NCI-H345 treated with DMSO at 0.1 percent for 48 hours (cell line): Measurements from ENCODE around the gene ZNF555.
"Not testable (repeated sequence)": the region's sequence is repeated elsewhere in the genome, so short reads cannot be mapped to it uniquely, and the experiment has no call there.

ENCODE experiments used
- DNase-seq: peaks from one replicate; lab custom pipeline; 2025; ENCODE audit not compliant: unreplicated experiment; lab: John Stamatoyannopoulos, UW

The ZNF555 gene

DNA sequence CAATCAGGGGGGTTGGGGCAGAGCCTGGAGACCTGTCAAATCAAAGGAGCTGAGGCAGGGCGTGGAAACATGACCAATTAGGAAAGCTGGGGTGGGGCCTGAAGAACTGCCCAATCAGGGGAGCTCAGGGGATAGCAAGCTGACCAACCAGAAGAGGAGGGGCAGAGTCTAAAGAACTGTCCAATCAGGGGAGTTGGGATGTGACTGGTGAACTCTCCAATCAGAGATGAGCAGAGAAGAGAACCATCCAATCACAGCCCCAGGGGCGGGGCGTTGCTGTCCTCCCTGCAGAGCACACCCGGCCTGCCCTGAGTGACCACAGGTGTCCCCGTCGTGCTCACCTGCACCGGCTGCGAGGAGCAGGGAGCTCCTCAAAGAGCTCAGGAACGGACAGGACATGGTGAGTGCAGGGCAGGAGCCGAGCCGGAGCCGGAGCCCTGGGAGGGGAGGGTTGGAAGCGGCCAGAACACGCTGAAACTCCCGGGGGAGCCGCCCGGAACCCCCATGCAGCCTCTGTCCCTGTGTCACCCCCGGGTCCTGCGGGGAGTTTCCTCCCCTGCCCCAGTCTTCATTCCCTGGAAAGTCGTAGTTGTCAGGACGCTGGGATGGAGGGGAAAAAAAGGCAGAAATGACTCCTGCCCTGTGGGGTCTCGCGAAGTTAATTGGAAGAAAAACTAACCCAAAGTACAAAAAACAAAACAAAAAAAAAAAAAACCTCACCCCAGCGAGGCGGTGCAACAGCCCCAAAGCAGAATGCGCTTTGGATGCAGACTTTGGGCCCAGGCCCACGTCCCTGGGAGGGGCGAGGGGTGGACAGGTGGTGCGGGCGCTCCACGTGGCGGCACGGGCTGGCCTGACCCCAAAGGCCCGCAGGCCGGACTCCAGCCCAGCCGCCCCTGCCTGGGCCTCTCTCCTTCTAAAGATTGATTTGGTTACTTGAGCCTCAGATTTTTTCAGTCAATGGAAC, 26.0 kb downstream of the ZNF555 start, which contains the start of gene ZNF556:
TSS of gene ZNF556 (plus strand) at position 311 of the 967 bp plus-strand sequence. CDS start at position 398, 87 bp downstream.
- DNase-seq: no peak

DNA sequence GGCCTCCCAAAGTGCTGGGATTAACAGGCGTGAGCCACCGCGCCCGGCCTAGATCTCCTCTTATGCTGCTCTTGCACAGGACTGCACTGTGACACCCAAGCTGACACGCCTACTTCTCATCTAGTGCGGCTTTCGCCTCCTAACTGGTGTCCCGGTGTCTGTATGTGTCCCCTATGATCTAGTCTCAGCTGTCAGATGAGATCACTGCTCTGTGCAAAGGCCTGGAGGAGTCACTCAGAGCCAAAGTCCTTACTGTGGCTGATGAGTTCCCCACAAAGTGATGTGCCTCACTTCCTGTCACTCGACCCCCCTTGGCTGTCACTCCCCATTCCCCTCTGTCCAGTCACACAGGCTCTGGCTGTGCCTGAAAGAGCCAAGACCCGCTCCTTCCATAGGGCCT, 28.3 kb downstream of the ZNF555 start:
- DNase-seq: no peak

DNA sequence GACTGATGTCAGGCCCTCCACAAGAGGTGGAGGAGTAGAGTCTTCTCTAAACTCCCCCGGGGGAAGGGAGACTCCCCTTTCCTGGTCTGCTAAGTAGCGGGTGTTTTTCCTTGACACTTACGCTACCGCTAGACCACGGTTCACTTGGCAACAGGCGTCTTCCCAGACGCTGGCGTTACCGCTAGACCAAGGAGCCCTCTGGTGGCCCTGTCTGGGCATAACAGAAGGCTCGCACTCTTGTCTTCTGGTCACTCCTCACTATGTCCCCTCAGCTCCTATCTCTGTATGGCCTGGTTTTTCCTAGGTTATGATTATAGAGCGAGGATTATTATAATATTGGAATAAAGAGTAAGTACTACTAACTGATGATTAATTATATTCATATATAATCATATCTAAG, 30.9 kb downstream of the ZNF555 start:
- DNase-seq: not testable (repeated sequence)

DNA sequence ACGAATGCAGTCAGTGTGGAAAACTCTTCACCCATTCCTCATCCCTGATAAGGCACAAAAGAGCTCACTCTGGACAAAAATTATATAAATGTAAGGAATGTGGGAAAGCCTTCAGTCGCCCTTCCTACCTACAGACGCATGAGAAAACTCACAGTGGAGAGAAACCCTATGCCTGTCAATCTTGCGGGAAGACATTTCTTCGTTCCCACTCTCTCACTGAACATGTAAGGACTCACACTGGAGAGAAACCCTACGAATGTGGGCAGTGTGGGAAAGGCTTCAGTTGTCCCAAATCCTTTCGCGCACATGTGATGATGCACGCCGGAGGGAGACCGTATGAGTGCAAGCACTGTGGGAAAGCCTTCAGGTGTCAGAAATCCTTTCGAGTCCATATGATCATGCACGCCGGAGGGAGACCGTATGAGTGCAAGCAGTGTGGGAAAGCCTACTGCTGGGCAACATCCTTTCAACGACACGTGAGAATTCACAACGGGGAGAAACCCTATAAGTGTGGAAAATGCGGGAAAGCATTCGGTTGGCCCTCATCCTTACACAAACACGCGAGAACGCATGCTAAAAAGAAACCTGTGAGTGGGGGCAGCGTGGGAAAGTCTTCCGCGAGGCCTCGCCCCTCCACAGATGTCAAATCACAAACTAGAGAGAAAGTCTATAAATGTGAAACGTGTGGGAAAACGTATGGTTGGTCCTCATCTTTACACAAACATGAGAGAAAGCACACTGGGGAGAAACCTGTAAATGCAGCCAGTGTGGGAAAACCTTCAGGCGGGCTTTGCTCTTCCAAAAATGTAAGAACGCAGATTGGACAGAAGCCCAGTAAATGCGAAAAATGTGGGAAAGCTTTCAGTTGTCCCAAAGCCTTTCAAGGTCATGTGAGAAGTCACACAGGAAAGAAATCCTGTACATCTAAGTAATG, 36.4 kb downstream of the ZNF555 start:
- DNase-seq: no peak

DNA sequence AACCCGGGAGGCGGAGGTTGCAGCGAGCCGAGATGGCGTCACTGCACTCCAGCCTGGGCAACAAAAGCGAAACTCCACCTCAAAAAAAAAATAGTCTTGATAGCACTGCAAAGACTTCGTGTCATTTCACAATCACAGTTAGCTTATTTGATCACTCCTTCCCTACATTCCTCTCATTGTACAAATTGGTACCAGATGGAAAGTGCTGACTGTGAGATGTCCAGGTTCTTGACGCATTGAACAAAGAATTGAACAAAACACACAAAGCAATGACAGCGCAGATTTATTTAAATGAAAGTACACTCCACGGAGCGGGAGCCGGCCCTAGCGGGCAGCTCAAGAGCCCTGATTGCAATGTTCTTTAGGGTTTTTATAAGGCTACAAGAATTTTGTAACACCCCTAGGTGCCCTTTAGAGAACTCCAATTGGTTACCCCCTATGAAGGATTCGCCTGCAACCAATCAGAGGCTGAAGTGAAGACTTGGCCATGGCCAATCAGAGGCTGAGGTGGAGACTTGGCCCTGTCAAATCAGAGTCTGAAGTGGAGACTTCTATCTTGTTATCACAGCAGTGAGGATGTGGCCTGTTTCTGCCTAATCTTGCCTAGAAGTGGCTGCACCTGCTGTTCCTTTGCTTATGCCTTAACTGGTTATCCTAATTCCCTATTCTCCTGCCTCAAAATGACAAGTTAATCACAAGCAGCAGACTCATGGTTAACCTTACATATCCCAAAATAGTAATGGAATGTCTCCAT, 42.6 kb downstream of the ZNF555 start:
- no peak for DNase-seq

DNA sequence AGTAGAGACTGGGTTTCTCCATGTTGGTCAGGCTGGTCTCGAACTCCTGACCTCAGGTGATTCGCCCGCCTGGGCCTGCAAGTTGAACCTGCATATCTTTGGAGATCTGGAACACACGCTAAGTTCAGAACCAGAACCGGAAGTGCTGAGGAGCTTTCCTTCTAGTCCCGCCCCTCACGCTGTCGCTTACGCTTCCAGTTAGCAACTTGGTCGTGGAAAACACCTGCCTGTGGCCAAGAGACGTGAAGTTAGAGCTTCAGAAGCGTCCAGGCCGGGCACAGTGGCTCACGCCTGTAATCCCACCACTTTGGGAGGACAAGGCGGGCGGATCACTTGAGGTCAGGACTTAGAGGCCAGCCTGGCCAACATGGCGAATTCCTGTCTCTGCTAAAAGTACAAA, 44.5 kb downstream of the ZNF555 start:
- DNase-seq: no peak

DNA sequence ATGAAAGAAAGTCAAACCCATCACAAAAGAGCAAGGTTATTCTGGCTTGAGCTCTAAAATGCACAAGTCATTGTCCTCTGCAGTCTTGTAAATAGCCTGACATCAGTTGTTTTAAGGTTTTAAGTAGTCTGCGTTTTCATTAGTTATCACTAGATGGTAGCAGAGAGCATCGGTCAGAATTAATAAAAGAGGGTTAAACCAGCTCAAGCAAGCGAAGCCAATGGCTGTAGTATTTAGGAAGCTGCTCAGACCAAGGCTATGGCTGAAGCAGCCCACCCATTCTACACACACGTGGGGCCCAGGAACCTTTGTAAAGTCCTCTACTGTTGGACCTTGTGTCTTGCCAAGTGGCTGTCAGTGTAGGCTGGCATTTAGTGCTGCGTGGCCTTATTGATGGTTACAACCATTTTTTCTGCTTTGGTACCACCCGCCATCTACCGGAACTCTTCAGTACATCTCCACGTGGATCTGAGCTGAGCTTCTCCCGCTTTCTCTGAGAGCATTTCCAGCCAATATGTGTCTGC, 46.2 kb downstream of the ZNF555 start:
- DNase-seq: peak; percentile 53

DNA sequence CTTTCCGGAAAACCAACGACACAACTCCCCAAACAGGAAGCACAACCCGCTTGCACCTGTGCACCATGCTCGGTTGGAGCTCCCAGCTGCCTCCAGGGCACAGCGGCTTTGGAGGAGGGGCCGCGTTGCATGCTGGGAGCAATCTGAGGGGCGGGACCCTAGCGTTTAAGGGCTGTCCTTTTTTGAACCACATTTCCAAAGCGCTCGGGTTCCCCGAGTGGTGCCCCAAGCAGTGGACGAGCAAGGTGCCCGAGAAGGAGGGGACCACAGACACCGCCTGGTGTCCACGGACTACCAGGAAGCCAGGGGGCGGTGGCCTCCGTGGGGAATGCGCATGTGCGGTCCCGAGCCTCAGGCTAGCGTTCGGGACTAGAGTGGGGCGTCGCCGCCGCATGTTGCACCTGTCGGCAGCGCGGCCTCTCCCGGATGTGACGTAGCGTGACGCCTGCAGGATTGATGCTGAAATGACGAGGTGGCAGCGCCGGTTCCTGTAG, 47.5 kb downstream of the ZNF555 start:
- no peak for DNase-seq

DNA sequence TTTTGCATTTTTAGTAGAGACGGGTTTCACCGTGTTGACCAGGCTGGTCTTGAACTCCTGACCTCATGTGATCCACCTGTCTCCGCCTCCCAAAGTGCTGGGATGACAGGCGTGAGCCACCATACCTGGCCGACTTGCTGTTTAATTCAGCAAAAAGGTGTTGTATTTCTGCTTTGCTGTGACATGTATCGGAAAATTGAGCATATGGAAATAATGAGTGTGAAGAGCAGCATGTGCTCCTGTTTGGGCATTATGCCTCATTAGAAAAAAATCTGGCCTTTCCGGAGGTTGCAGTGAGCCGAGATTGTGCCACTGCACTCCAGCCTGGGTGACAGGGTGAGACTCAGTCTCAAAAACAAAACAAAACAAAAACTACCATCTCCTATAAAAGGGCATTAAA, 49.3 kb downstream of the ZNF555 start:
- DNase-seq: not testable (repeated sequence)

DNA sequence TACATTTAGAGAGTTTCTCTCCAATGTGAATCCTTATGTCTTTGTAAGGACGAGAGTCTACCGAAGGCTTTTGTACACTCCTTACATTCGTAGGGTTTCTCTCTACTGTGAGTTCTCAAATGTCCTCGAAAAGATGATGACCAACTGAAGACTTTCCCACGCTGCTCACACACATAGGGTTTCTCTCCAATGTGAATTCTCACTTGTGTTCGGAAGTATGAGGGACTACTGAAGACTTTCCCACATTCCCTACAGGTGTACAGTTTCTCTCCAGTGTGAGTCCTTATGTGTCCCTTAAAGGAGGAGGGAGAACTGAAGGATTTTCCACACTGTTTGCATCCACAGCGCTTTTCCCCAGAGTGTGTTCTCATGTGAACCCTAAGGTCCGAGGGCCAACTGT, 55.4 kb downstream of the ZNF555 start:
- no peak for DNase-seq

DNA sequence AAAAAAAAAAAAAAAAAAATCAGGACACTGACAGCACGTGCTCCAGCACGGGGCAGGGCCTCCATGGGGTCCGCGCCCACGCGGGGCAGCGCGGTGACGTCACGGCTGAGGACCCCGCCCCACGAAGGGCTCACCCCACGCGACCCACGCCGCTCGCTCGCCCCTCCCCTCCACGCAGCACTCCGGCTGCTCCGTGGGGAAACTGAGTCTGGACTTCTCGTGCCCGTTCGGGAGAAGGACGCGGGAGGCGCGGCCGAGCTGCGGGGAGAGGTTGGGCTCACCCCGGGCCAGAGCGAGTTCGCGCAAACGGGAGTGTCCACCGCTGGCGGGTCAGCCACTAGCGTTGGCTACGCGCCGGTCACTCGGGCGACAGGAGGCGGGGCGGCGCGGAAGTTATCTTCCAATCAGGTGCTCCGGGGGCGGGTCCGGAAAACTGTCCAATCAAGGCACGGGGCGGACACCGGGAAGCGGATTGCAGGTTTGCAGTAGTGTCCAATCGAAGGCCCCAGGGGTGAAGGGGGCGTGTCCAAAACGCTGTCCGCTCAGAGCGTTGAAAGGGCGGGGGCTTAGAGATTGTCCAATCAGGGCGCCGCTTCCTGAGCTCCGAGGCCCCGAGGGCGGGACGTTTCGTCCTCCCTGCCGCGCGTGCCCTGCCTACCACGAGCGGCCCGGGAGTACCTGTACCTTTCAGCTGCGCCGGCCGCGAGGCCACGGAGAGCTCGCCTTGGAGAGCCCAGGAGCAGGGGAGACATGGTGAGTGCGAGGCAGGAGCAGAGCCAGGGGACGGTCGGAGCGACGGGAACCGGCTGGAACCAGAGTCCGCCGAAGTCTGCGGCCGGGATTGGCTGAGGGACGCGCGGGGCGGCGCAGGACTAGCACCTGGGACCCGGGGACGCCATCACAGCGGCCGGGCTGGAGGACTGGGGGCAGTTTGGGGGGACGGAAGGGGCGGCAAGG, 59.3 kb downstream of the ZNF555 start, which contains the start of gene ZNF57:
TSS of gene ZNF57 (plus strand) at position 633 of the 957 bp plus-strand sequence. CDS start at position 751, 118 bp downstream.
- DNase-seq: peak; percentile 98

DNA sequence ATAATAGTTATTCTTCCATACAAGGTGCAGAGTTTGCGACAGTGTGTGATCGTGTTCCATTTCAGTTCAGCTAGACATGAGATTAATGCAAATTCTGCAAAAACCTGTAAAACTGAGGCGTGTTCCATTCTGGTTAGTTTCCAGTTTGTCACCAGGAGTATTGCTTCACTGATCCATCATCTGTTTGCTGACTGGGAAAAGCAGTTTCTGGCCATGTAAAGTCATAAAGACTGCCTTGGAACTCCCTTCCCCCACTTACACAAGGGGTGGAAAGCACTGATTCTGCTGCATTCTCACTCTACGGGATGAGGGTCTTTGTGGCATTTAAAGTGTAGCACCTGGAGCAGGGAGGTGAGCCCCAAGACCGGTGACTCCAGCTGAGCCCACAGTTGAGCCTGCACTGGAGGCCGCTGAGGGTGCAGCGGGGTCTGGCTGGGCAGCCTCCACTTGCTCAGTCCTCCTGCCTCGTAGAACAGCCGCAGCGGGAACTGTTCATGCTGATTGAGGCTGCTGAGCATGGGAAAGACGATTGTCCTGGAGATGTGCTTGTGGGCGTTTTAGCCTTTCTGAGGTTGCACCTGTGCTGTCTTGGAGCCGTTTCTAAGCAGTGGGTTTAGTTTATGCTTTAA, 61.4 kb downstream of the ZNF555 start:
- DNase-seq: no peak

DNA sequence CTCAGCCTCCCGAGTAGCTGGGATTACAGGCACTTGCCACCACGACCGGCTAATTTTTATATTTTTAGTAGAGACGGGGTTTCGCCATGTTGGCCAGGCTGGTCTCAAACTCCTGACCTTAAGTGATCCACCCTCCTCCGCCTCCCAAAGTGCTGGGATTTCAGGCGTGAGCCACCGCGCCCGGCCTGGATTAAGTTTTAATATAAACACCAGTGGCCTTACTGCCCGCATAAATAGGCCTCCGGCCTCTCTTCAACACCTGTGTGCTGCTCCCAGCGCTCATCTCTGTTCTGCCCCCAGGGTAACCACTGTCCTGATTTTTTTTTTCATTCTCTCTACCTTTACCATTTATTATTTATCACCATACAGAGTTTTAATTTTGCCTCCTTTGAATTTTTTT, 62.1 kb downstream of the ZNF555 start:
- not testable (repeated sequence) for DNase-seq

DNA sequence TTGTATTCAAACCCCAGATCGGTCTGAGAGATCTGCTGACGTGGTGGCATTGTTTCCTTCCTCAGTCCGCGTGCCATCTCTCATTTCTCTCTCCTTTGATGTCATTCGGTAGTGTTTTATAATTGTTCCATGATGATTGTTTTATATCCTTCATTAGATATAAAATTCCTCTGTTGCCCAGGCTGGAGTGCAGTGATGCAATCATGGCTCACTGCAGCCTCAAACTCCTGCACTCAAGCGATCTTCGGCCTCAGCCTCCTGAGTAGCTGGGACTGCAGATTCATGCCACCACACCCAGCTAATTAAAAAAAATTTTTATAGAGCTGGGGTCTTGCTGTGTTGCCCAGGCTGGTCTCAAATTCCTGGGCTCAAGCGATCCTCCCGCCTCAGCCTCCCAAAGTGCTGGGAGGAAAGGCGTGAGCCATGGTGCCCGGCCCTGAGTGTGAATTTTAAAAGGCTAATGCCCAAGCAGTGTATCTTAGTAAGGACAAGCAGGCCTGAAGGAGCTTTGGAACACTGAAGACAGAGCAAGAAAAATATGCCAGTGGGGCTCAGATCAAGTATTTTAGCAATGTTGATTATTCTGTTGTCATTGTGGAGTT, 64.7 kb downstream of the ZNF555 start:
- no peak for DNase-seq

DNA sequence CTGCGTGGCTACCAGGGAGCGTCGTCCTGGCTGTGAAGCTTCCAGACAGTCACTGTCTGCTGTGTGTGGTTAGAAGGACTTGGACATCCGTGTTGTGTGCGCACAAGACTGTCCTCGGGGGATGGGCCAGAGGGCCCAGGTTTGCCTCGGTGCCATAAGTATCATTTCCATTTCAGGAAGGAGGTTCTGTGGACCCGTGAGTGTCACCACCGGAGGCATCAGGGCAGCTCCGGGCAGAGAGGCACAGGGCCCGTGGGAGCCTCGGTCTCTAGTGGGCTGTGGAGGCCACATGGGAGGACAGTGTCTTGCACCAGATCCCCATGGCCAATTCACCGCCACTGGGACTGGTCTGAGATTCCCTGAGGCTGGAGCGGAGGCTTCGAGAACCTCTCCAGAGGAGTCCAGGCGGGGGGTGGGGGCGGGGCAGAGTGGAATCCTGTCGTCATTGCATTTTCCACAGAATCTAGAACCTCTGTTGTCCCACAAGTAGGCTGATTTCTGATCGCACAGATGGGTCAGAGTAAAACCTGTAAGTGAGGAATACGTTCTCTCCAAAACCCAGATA, 65.4 kb downstream of the ZNF555 start:
- no peak for DNase-seq
